Right lobe of liver (tissue), 6 donors: ENCODE measurements around the gene BORCS5. TPM values are rescaled to one million over a fixed set of nuclear protein-coding genes. Genes with fewer than 3 reads are reported as not detected.
"Not testable (repeated sequence)": the region's sequence is repeated elsewhere in the genome, so short reads cannot be mapped to it uniquely, and the experiment has no call there.

Experiments used
- ATAC-seq, 4 donors: fragments of 200-7000 bp; cut with Tn5 transposase; one replicate each; pipeline ENCODE4 v1.9.1; 2020; ENCODE audit warnings: mild to moderate bottlenecking in 4 of 4, moderate library complexity in 4 of 4
- DNase-seq, 3 donors: peaks; one replicate each; pipeline ENCODE4 v3.0.0-alpha.2; 2020
- H3K27ac ChIP-seq, 3 donors: fragments of 200-600 bp; one replicate each; pipeline ENCODE4 v1.8.0; 2022
- H3K27me3 ChIP-seq, 2 donors: fragments of 200-600 bp; one replicate each; pipeline ENCODE4 v1.8.0; 2022
- H3K36me3 ChIP-seq, 4 donors: fragments of 200-600 bp; sonication (generic) in 1 of 4; one replicate each; pipeline versions ENCODE4 v1.5.1 to v1.8.0; 2017 to 2022; ENCODE audit warnings: control low read depth in 1 of 4
- H3K4me1 ChIP-seq, 4 donors: fragments of 200-600 bp; sonication (generic) in 1 of 4; one replicate each; pipeline versions ENCODE4 v1.5.1 to v1.8.0; 2017 to 2022; ENCODE audit warnings: control low read depth in 1 of 4
- H3K4me3 ChIP-seq, 3 donors: fragments of 200-600 bp; one replicate each; pipeline ENCODE4 v1.8.0; 2022
- H3K9me3 ChIP-seq, 4 donors: fragments of 200-600 bp; sonication (generic) in 1 of 4; one replicate each; pipeline versions ENCODE4 v1.5.1 to v1.8.0; 2017 to 2022; ENCODE audit warnings: control low read depth in 1 of 4
- CTCF ChIP-seq, 4 donors: fragments of 200-600 bp in 3 of 4; fragments of 450-650 bp in 1 of 4; IDR thresholded peaks; one replicate each; pipeline versions ENCODE4 v1.5.1 to v1.8.0; 2016 to 2022; ENCODE audit warnings: antibody characterized with exemption in 4 of 4, mild to moderate bottlenecking in 2 of 4
- POLR2A ChIP-seq: fragments of 450-650 bp; IDR thresholded peaks from one replicate; pipeline ENCODE4 v1.6.1; 2017; ENCODE audit warnings: antibody characterized with exemption, mild to moderate bottlenecking
- WGBS: methylation state at CpG from one replicate; pipeline ENCODE4 v1.1.6; 2018; ENCODE audit warnings: low coverage, low lambda C conversion rate; ENCODE audit not compliant: insufficient coverage; ENCODE audit errors: missing lambda C conversion rate; 5-methylcytosine and 5-hydroxymethylcytosine counted together
- intact Hi-C, 2 donors: fragments of 100-400 bp; cut with DNase I; formaldehyde crosslinking; loops; one replicate each; pipeline versions ENCODE4 v1.11.2 to v1.14.1; 2022
- long read RNA-seq: library from polyadenylated mRNA; unstranded; transcript quantifications from one replicate; pipeline ENCODE4 v2.0.0, GENCODE V29; 2019
- total RNA-seq, 6 experiments: library from RNA; depleted of rRNA in 2 of 6; stranded (reverse); fragments of >200 nt in 2 of 6; fragmentation: NEBNext Ultra II Directional in 3 of 6; extraction: Animal tissue kit (Norgen Biotek cat#: 25700) in 3 of 6; gene quantifications; one replicate each; pipeline versions ENCODE4 v1.1.0 to v1.2.4, GENCODE V29; 2016 to 2023
- donor health status: DM: no; HTN: yes; CAD: no.
- donor health status: DM: no; HTN: no; CAD: no.
- donor health status: DM: no; HTN: no; CAD: no.
- donor health status: DM: no; HTN: yes; CAD: no.
- donor health status: DM: no; HTN: yes; CAD: no.

Gene BORCS5
- total RNA-seq: 10 to 100 TPM in 1 of 6 experiments, 1 to 10 TPM in 5; 6.0 to 11.1 (median 8.0) TPM
- long read RNA-seq, partial matches to known transcripts: 0 of 4 reads
- long read RNA-seq, other reads (novel, unspliced or antisense): 4 of 4 reads

- WGBS: 0% methylated on average over 16 of the region's 72 CpGs
- peak within 1 kb of the TSS; percentile 98 to 100 (median 99) for H3K27ac ChIP-seq
- peak; percentile 98 to 99 (median 99) for DNase-seq
- no peaks in the 10 kb centered on the region for H3K36me3 ChIP-seq
- TF ChIP-seq POLR2A (peak; percentile 99), CTCF (IDR thresholded peaks at IDR 0.05) (peak in 3 of 4 donors; percentile 19 to 32 (median 28))
- ATAC-seq: peak; percentile 96 to 98 (median 97)
- H3K4me1 ChIP-seq: peaks cover 0 to 11% (median 3%) of the 10 kb centered on the region in 4 donors
- H3K4me3 ChIP-seq: peak within 1 kb of the TSS; percentile 79 to 95 (median 93)
- no peaks in the 10 kb centered on the region for H3K27me3 ChIP-seq
- intact Hi-C loops: no loop called here
- H3K9me3 ChIP-seq: no peaks in the 10 kb centered on the region
Observed at GRCh38 chr12:12356896-12357718, at the start of gene BORCS5. Gene BORCS5, plus strand, starts transcription at chr12:12357078. Its CDS starts 374 bp downstream, at chr12:12357452.

- ATAC-seq (peak in 2 of 4 donors; percentile 5 to 23), DNase-seq (peak in 1 of 3 donors; percentile 60)
- H3K27me3 ChIP-seq, intact Hi-C loops, H3K36me3 ChIP-seq, H3K4me3 ChIP-seq, H3K9me3 ChIP-seq: not testable (repeated sequence)
- 56% methylated on average over 6 of the region's 10 CpGs for WGBS
- peaks cover 0 to 60% (median 22%) of the 10 kb centered on the region in 4 donors for H3K4me1 ChIP-seq
- H3K27ac ChIP-seq: peak overlapping the region in 2 of 3 donors; percentile 76 to 93
Observed at GRCh38 chr12:12310695-12311094, 46.2 kb upstream of the BORCS5 start.

GRCh38 chr12:12315838-12316237 lies 41.0 kb upstream of the BORCS5 start:
- intact Hi-C loops: no loop called here
- Histone ChIP-seq H3K27ac (peak overlapping the region in 2 of 3 donors; percentile 74 to 93), H3K36me3 (no peaks in the 10 kb centered on the region), H3K27me3 (no peaks in the 10 kb centered on the region), H3K4me3 (no peak overlapping the region), H3K4me1 (peaks cover 0 to 69% (median 17%) of the 10 kb centered on the region in 4 donors), H3K9me3 (no peaks in the 10 kb centered on the region)
- ATAC-seq (no peak), DNase-seq (no peak)
- TF ChIP-seq POLR2A: no peak
- no peak for TF ChIP-seq CTCF (IDR thresholded peaks at IDR 0.05)

GRCh38 chr12:12319451-12320183 lies 37.3 kb upstream of the BORCS5 start:
- peaks cover 0 to 42% (median 14%) of the 10 kb centered on the region in 4 donors for H3K4me1 ChIP-seq
- intact Hi-C loops: no loop called here
- peak overlapping the region in 1 of 3 donors; percentile 14 for H3K4me3 ChIP-seq
- no peaks in the 10 kb centered on the region for H3K27me3 ChIP-seq
- TF ChIP-seq CTCF (IDR thresholded peaks at IDR 0.05) (no peak), POLR2A (no peak)
- ATAC-seq (peak; percentile 36 to 52 (median 46)), DNase-seq (no peak)
- H3K27ac ChIP-seq: peak overlapping the region; percentile 45 to 91 (median 84)
- WGBS: 23% methylated on average over 9 of the region's 9 CpGs
- no peaks in the 10 kb centered on the region for H3K9me3 ChIP-seq
- no peaks in the 10 kb centered on the region for H3K36me3 ChIP-seq
